GM19043 (cell line): ENCODE measurements around the gene RAB21.
"Not testable (repeated sequence)": the region's sequence is repeated elsewhere in the genome, so short reads cannot be mapped to it uniquely, and the experiment has no call there.

ENCODE experiments used
- ATAC-seq: cut with Tn5 transposase; IDR thresholded peaks from one replicate; pipeline ENCODE4 v1.9.1; 2021; ENCODE audit warnings: low read depth; ENCODE audit not compliant: unreplicated experiment

The RAB21 gene

GRCh38 chr12:71749666-71750065, 5.0 kb upstream of the RAB21 start:
- ATAC-seq, result no peak

- ATAC-seq, result no peak
These were observed 1.8 kb upstream of the RAB21 start for GRCh38 chr12:71752891-71753290.

- ATAC-seq, result peak; percentile 36
These were observed 656 bp downstream of the RAB21 start for GRCh38 chr12:71755146-71755892.

GRCh38 chr12:71756054-71756690, 1.5 kb downstream of the RAB21 start:
- ATAC-seq, result no peak

GRCh38 chr12:71759941-71760340, 5.3 kb downstream of the RAB21 start:
- ATAC-seq, result no peak

GRCh38 chr12:71760471-71760870, 5.8 kb downstream of the RAB21 start:
- ATAC-seq, result no peak

GRCh38 chr12:71761354-71761753, 6.7 kb downstream of the RAB21 start:
- not testable (repeated sequence) for ATAC-seq

- no peak for ATAC-seq
These were observed 9.2 kb downstream of the RAB21 start for GRCh38 chr12:71763677-71764379.

- no peak for ATAC-seq
These were observed 10.1 kb downstream of the RAB21 start for GRCh38 chr12:71764587-71765321.

- no peak for ATAC-seq
These were observed 11.5 kb downstream of the RAB21 start for GRCh38 chr12:71766202-71766601.

GRCh38 chr12:71767183-71767582, 12.5 kb downstream of the RAB21 start:
- ATAC-seq, result no peak

- ATAC-seq, result no peak
These were observed 14.2 kb downstream of the RAB21 start for GRCh38 chr12:71768900-71769299.

GRCh38 chr12:71771069-71771468, 16.4 kb downstream of the RAB21 start:
- no peak for ATAC-seq

- no peak for ATAC-seq
These were observed 18.1 kb downstream of the RAB21 start for GRCh38 chr12:71772735-71773134.

GRCh38 chr12:71780237-71780822, 25.7 kb downstream of the RAB21 start:
- no peak for ATAC-seq

GRCh38 chr12:71782017-71782416, 27.4 kb downstream of the RAB21 start:
- ATAC-seq, result peak; percentile 39

GRCh38 chr12:71786829-71787228, 32.2 kb downstream of the RAB21 start:
- no peak for ATAC-seq

- no peak for ATAC-seq
These were observed 32.9 kb downstream of the RAB21 start for GRCh38 chr12:71787580-71787979.

- ATAC-seq, result no peak
These were observed 35.7 kb downstream of the RAB21 start for GRCh38 chr12:71790331-71790730.

GRCh38 chr12:71791473-71792150, 36.9 kb downstream of the RAB21 start:
- ATAC-seq, result no peak
